ENCODE measurements around the gene RASGEF1C.

RASGEF1C gene

GRCh38 chr5:180096616-180097015 lies 112.4 kb downstream of the RASGEF1C start:
- Histone ChIP-seq H3K36me3 (no peaks in the 10 kb centered on the region), H3K4me1 (no peaks in the 10 kb centered on the region), H3K4me3 (no peak overlapping the region), H3K27ac (no peak overlapping the region), H3K27me3 (peaks cover 0 to 48% of the 10 kb centered on the region in 2 donors), H3K9me3 (no peaks in the 10 kb centered on the region)
- no peak for TF ChIP-seq CTCF (IDR thresholded peaks at IDR 0.05)
- peak in 1 of 2 donors; percentile 31 for DNase-seq
- intact Hi-C loops (cut with DNase I; ENCODE audit: low total_unique reads) = no loop called here

- Histone ChIP-seq H3K27me3 (peaks cover 0 to 37% of the 10 kb centered on the region in 2 donors), H3K4me1 (peaks cover 0 to 10% (median 8%) of the 10 kb centered on the region in 4 donors), H3K36me3 (no peaks in the 10 kb centered on the region), H3K4me3 (no peak overlapping the region), H3K9me3 (no peaks in the 10 kb centered on the region), H3K27ac (no peak overlapping the region)
- intact Hi-C loops (cut with DNase I; ENCODE audit: low total_unique reads) = no loop called here
- no peak for TF ChIP-seq CTCF (IDR thresholded peaks at IDR 0.05)
- no peak for DNase-seq
Observed at GRCh38 chr5:180095545-180095944, 113.5 kb downstream of the RASGEF1C start.

GRCh38 chr5:180093651-180094382 lies 115.2 kb downstream of the RASGEF1C start:
- Histone ChIP-seq H3K4me3 (no peak overlapping the region), H3K4me1 (peaks cover 0 to 15% (median 11%) of the 10 kb centered on the region in 4 donors), H3K27me3 (peaks cover 0 to 23% of the 10 kb centered on the region in 2 donors), H3K9me3 (no peaks in the 10 kb centered on the region), H3K27ac (no peak overlapping the region), H3K36me3 (no peaks in the 10 kb centered on the region)
- intact Hi-C loops (cut with DNase I; ENCODE audit: low total_unique reads) = no loop called here
- DNase-seq = peak; percentile 50 to 75
- TF ChIP-seq CTCF (IDR thresholded peaks at IDR 0.05) = no peak

- peak in 1 of 2 donors; percentile 17 for DNase-seq
- H3K4me3 ChIP-seq = no peak overlapping the region
- H3K36me3 ChIP-seq = no peaks in the 10 kb centered on the region
- intact Hi-C loops (cut with DNase I; ENCODE audit: low total_unique reads) = no loop called here
- H3K27ac ChIP-seq = no peak overlapping the region
- no peak for TF ChIP-seq CTCF (IDR thresholded peaks at IDR 0.05)
- H3K27me3 ChIP-seq = peaks cover 0 to 19% of the 10 kb centered on the region in 2 donors
- peaks cover 0 to 15% (median 11%) of the 10 kb centered on the region in 4 donors for H3K4me1 ChIP-seq
- H3K9me3 ChIP-seq = no peaks in the 10 kb centered on the region
Observed at GRCh38 chr5:180093241-180093640, 115.8 kb downstream of the RASGEF1C start.

GRCh38 chr5:180090769-180091546 lies 118.1 kb downstream of the RASGEF1C start:
- peaks cover 0 to 5% of the 10 kb centered on the region in 2 donors for H3K27me3 ChIP-seq
- H3K4me3 ChIP-seq = peak overlapping the region; percentile 47 to 60
- peak overlapping the region; percentile 45 to 65 for H3K27ac ChIP-seq
- intact Hi-C loops (cut with DNase I; ENCODE audit: low total_unique reads) = no loop called here
- H3K4me1 ChIP-seq = peaks cover 0 to 15% (median 11%) of the 10 kb centered on the region in 4 donors
- DNase-seq = peak in 1 of 2 donors; percentile 56
- no peaks in the 10 kb centered on the region for H3K36me3 ChIP-seq
- H3K9me3 ChIP-seq = no peaks in the 10 kb centered on the region
- TF ChIP-seq CTCF (IDR thresholded peaks at IDR 0.05) = no peak

Measured in tibial artery (tissue), 4 donors.